Body of pancreas (tissue), 4 donors: Measurements from ENCODE around the gene SYNE1.

Experiments
- CTCF ChIP-seq, 7 experiments: fragments of 450-650 bp in 4 of 7; fragments of 200-600 bp in 3 of 7; sonication (generic) in 3 of 7; IDR thresholded peaks; one replicate each; pipeline ENCODE4 v1.5.1; 2016 to 2019; ENCODE audit warnings: antibody characterized with exemption in 7 of 7
- POLR2A ChIP-seq, 3 donors: fragments of 450-650 bp; IDR thresholded peaks; one replicate each; pipeline ENCODE4 v1.6.1; 2016; ENCODE audit warnings: antibody characterized with exemption in 3 of 3, mild to moderate bottlenecking in 2 of 3

GRCh38 chr6:152295346-152295745, 341.8 kb downstream of the SYNE1 start:
- TF ChIP-seq CTCF (IDR thresholded peaks at IDR 0.05) (no peak), POLR2A (IDR thresholded peaks at IDR 0.05) (no peak)
